ENCODE measurements around the gene PTH1R.

Gene PTH1R

GRCh38 chr3:46899151-46900006 is 21.9 kb downstream of the PTH1R start:
- Histone ChIP-seq H3K4me2 (ENCODE audit: low read length) (no peak overlapping the region), H3K79me2 (ENCODE audit: low read length) (no peaks in the 10 kb centered on the region), H3K9ac (ENCODE audit: low read length) (no peak overlapping the region), H2AFZ (ENCODE audit: low read depth, low read length) (no peak overlapping the region), H3K27me3 (ENCODE audit: low read depth, low read length) (peaks cover 2% of the 10 kb centered on the region; the same call in 1 of the 2 replicates), H3K27ac (ENCODE audit: low read length) (no peak overlapping the region), H4K20me1 (ENCODE audit: insufficient read depth, low read length) (no peaks in the 10 kb centered on the region), H3K4me1 (ENCODE audit: low read length) (no peaks in the 10 kb centered on the region), H3K9me3 (ENCODE audit: insufficient read depth, low read length) (no peaks in the 10 kb centered on the region), H3K36me3 (replicated peaks; ENCODE audit: low read depth, low read length) (no peaks in the 10 kb centered on the region), H3K4me3 (ENCODE audit: low read length) (no peak overlapping the region)
- TF ChIP-seq, protein P1, sequence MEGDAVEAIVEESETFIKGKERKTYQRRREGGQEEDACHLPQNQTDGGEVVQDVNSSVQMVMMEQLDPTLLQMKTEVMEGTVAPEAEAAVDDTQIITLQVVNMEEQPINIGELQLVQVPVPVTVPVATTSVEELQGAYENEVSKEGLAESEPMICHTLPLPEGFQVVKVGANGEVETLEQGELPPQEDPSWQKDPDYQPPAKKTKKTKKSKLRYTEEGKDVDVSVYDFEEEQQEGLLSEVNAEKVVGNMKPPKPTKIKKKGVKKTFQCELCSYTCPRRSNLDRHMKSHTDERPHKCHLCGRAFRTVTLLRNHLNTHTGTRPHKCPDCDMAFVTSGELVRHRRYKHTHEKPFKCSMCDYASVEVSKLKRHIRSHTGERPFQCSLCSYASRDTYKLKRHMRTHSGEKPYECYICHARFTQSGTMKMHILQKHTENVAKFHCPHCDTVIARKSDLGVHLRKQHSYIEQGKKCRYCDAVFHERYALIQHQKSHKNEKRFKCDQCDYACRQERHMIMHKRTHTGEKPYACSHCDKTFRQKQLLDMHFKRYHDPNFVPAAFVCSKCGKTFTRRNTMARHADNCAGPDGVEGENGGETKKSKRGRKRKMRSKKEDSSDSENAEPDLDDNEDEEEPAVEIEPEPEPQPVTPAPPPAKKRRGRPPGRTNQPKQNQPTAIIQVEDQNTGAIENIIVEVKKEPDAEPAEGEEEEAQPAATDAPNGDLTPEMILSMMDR (IDR thresholded peaks at IDR 0.05; ENCODE audit: low read depth, low read length): no peak
- no peak for TF ChIP-seq EZH2phosphoT487 (IDR thresholded peaks at IDR 0.05; ENCODE audit: low read depth)

DNA sequence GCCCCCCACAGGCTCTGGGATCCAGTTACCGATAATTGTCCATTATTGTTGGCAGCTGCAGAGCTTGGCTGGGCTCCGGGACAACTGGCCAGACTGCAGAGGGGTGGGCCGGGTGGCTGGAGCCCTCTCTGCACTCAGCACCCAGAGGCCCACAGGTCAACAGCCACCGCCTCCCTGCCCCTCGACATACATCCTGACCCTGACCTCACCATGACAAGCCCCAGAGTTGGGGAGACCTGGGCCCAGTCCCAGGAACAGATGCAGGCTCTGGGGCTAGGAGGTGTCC is 22.4 kb downstream of the PTH1R start:
- H3K4me1 ChIP-seq (ENCODE audit: low read length): no peaks in the 10 kb centered on the region
- H3K4me2 ChIP-seq (ENCODE audit: low read length): no peak overlapping the region
- H3K4me3 ChIP-seq (ENCODE audit: low read length): no peak overlapping the region
- H4K20me1 ChIP-seq (ENCODE audit: insufficient read depth, low read length): no peaks in the 10 kb centered on the region
- no peaks in the 10 kb centered on the region for H3K9me3 ChIP-seq (ENCODE audit: insufficient read depth, low read length)
- no peak overlapping the region for H2AFZ ChIP-seq (ENCODE audit: low read depth, low read length)
- TF ChIP-seq, protein P1 (IDR thresholded peaks at IDR 0.05; ENCODE audit: low read depth, low read length): no peak
- TF ChIP-seq EZH2phosphoT487 (IDR thresholded peaks at IDR 0.05; ENCODE audit: low read depth): no peak
- no peaks in the 10 kb centered on the region for H3K79me2 ChIP-seq (ENCODE audit: low read length)
- no peak overlapping the region for H3K9ac ChIP-seq (ENCODE audit: low read length)
- H3K27me3 ChIP-seq (ENCODE audit: low read depth, low read length): peaks cover 2% of the 10 kb centered on the region; the same call in 1 of the 2 replicates
- no peak overlapping the region for H3K27ac ChIP-seq (ENCODE audit: low read length)
- H3K36me3 ChIP-seq (replicated peaks; ENCODE audit: low read depth, low read length): no peaks in the 10 kb centered on the region

DNA sequence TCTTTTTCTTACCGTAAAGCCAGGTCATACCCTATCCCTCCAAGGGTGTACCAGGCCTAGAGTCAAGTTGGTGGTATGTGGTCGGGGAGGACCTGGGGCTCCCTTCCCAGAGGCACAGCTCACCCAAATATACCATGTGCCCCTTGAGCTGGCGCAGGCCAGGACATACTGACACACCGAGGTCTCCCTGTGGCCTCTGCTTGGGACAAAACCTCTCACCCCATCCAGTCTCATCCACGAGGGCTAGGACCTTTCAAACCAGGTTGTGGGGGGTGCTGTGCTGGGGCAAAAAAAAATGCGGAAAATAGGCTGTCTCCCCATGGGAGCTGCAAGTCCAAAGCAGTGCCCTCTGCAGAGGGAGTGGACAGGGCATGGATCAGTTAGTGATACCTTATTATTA is 22.8 kb downstream of the PTH1R start:
- Histone ChIP-seq H3K36me3 (replicated peaks; ENCODE audit: low read depth, low read length) (no peaks in the 10 kb centered on the region), H3K79me2 (ENCODE audit: low read length) (no peaks in the 10 kb centered on the region), H3K9ac (ENCODE audit: low read length) (no peak overlapping the region), H3K9me3 (ENCODE audit: insufficient read depth, low read length) (no peaks in the 10 kb centered on the region), H3K27ac (ENCODE audit: low read length) (no peak overlapping the region), H3K4me1 (ENCODE audit: low read length) (no peaks in the 10 kb centered on the region), H4K20me1 (ENCODE audit: insufficient read depth, low read length) (no peaks in the 10 kb centered on the region), H3K4me3 (ENCODE audit: low read length) (no peak overlapping the region), H3K27me3 (ENCODE audit: low read depth, low read length) (peaks cover 2% of the 10 kb centered on the region; the same call in 1 of the 2 replicates), H3K4me2 (ENCODE audit: low read length) (no peak overlapping the region), H2AFZ (ENCODE audit: low read depth, low read length) (no peak overlapping the region)
- TF ChIP-seq EZH2phosphoT487 (IDR thresholded peaks at IDR 0.05; ENCODE audit: low read depth): no peak
- TF ChIP-seq, protein P1 (IDR thresholded peaks at IDR 0.05; ENCODE audit: low read depth, low read length): no peak

DNA sequence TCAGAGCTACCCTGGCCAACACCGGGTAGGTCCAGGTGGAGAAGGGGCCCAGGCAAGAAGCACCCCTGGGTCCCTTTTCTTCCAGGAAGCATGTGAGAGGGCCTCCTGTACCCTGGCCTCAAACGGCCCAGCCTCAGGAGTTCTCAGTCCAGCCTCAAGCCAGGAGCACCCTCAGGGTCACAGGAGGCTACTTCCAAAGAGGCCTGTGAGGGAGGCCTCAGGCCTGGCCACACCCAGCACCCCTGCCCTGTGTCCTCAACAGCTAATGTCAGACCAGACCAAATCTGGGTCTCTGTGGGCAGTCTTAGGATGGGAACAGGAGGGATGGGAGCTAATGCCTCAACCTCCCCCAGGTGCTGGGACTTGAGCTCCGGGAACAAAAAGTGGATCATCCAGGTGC is 23.5 kb downstream of the PTH1R start:
- H3K27me3 ChIP-seq (ENCODE audit: low read depth, low read length): peaks cover 2% of the 10 kb centered on the region; the same call in 1 of the 2 replicates
- H3K9ac ChIP-seq (ENCODE audit: low read length): no peak overlapping the region
- no peaks in the 10 kb centered on the region for H3K79me2 ChIP-seq (ENCODE audit: low read length)
- no peak for TF ChIP-seq EZH2phosphoT487 (IDR thresholded peaks at IDR 0.05; ENCODE audit: low read depth)
- TF ChIP-seq, protein P1 (IDR thresholded peaks at IDR 0.05; ENCODE audit: low read depth, low read length): no peak
- H2AFZ ChIP-seq (ENCODE audit: low read depth, low read length): no peak overlapping the region
- no peaks in the 10 kb centered on the region for H3K9me3 ChIP-seq (ENCODE audit: insufficient read depth, low read length)
- no peaks in the 10 kb centered on the region for H3K4me1 ChIP-seq (ENCODE audit: low read length)
- H3K36me3 ChIP-seq (replicated peaks; ENCODE audit: low read depth, low read length): no peaks in the 10 kb centered on the region
- H4K20me1 ChIP-seq (ENCODE audit: insufficient read depth, low read length): no peaks in the 10 kb centered on the region
- no peak overlapping the region for H3K27ac ChIP-seq (ENCODE audit: low read length)
- no peak overlapping the region for H3K4me2 ChIP-seq (ENCODE audit: low read length)
- H3K4me3 ChIP-seq (ENCODE audit: low read length): no peak overlapping the region

Measured in OCI-LY3 (cell line).